Measurements from ENCODE around the gene SLC47A1.
"Not testable (repeated sequence)": the region's sequence is repeated elsewhere in the genome, so short reads cannot be mapped to it uniquely, and the experiment has no call there.

The SLC47A1 gene, protein sequence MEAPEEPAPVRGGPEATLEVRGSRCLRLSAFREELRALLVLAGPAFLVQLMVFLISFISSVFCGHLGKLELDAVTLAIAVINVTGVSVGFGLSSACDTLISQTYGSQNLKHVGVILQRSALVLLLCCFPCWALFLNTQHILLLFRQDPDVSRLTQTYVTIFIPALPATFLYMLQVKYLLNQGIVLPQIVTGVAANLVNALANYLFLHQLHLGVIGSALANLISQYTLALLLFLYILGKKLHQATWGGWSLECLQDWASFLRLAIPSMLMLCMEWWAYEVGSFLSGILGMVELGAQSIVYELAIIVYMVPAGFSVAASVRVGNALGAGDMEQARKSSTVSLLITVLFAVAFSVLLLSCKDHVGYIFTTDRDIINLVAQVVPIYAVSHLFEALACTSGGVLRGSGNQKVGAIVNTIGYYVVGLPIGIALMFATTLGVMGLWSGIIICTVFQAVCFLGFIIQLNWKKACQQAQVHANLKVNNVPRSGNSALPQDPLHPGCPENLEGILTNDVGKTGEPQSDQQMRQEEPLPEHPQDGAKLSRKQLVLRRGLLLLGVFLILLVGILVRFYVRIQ

DNA sequence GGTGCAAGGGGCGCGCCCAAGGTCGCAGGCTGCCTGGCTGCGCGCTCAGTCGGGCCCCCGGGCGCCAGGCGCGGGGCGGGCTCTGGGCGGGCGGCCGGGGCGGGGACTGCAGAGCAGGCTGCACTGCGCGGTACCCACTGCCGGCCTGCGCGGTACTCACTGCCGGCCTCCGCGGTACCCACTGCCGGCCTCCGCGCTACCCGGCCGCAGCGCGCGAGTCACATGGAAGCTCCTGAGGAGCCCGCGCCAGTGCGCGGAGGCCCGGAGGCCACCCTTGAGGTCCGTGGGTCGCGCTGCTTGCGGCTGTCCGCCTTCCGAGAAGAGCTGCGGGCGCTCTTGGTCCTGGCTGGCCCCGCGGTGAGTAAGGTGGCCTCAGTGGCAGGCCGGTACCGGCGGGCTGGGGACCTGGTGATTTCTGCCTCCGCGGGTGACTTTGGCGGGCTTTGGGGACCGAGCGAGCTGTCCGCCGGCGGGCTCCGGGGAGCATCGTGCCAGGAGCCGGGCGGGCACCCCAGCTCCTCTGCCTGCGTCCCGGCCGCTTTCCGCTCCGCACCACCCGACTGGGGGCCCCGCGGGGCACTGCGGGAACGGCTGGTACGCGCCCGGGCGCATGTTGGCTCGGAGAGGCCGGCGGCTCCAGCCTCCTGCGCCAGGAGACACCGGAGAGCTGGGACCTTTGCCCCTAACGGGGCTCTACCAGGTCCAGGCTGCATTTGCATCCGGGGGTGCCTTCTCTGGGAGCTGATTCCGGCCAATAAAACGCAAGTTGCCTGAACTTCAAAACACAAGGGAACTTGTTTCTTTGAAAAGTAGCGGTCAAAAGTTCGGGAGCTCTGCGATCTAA is at the start of gene SLC47A1:
Gene SLC47A1, plus strand, starts transcription at position 137 of the 844 bp plus-strand sequence. Its CDS starts 86 bp downstream, at position 223.
- no peak for DNase-seq

DNA sequence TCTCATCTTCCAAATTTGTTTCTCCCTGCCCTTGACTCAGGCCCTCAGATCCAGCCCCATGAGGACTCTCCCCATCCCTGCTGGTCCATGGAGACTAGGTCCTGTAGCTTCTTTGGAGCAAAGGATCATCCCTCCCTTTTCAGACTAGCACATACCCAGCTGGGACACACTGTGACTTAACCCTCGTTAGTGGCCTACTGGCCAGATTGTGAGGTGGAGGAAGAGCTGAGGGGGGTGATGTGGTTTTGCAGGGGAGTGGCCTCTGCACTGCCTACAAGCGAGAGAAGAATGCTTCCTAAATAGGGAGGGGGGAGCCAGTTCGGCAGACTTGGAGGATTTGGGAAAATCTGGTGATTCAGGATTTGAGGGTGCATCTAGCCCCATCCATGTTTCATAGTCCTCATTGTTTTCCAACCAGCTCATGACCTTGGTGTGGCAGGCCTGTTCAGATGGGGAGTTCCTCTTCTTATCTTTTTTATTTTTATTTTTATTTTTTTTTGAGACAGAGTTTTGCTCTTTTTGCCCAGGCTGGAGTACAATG is 47.8 kb upstream of the SLC47A1 start:
- no peak for DNase-seq

GRCh38 chr17:19486351-19487023 is 47.2 kb upstream of the SLC47A1 start:
- DNase-seq: no peak

DNA sequence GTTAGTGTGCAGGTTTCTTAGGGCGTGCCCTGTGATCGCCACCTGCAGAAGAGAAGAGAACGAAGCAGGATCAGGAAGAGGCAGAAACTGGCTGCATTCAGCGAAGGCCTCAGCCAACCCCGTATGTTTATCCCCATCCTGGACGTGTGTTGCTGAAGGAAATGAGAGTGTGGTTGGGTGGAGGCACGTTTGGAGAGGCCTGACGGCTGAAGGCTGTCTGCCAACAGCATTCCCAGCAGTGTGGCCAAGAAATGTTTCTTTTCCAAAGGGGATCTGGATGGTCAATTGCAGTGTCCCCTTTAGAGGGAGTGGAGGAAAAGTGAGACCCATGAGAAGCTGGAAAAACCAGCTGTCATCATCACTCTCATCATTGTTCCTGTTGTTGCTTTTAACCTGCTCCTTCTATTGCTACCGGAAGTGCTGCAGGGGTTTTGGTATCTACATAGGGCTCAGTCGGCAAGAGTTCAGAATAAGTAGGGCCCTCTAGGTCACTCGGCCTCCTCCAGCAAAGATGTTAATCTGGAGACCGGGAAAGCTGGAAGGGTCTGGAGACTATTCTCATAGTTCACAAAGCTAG is 46.5 kb upstream of the SLC47A1 start:
- no peak for DNase-seq

DNA sequence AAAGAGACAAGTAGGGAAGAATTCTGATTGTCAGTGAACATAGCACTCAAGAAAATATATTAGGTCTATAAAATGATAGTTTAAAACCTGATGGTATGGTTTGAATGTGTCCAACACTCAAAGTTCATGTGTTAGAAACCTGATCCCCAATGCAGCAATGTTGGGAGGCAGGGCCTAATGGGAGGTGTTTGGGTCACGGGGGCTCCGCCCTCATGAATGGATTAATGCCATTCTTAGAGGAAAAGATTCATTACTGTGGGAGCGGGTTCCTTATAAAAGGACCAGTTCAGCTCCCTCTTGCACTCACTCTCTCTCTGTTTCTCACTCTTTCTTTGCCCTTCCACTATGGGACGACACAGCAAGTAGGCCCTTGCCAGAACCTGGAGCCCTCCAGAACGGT is 41.5 kb upstream of the SLC47A1 start:
- DNase-seq: no peak

GRCh38 chr17:19494961-19495806 is 38.5 kb upstream of the SLC47A1 start:
- no peak for DNase-seq

- no peak for DNase-seq
These were observed 37.7 kb upstream of the SLC47A1 start for GRCh38 chr17:19495828-19496528.

- DNase-seq: no peak
These were observed 36.0 kb upstream of the SLC47A1 start for GRCh38 chr17:19497624-19498023.

DNA sequence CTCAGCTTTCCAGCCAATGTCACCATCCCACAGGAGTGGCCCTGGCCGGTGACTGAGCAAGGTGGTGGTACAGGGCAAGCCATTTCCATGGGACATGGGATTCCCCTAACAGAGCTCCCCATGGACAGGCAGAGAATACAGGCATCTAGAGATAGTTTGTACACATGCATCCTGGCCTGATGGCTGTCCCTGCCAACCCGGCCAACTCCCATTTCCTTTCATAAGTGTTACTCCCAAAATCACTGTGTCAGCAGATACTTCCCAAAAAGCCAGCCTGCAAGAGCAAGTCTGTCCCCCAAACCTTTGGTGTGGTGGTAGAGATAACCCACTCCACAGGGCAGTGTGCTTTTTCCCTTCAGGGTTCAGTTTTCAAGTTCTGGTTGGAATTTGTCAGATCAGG is 32.4 kb upstream of the SLC47A1 start:
- DNase-seq: no peak

- DNase-seq: no peak
These were observed 31.1 kb upstream of the SLC47A1 start for GRCh38 chr17:19502517-19502916.

DNA sequence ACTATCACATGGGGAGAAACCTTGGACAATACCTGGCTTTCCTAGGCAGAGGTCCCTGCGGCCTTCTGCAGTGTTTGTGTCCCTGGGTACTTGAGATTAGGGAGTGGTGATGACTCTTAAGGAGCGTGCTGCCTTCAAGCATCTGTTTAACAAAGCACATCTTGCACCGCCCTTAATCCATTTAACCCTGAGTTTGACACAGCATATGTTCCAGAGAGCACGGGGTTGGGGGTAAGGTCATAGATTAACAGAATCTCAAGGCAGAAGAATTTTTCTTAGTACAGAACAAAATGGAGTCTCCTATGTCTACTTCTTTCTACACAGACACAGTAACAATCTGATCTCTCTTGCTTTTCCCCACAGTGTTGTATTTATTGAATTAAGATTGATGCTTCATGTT is 28.1 kb upstream of the SLC47A1 start:
- DNase-seq: not testable (repeated sequence)

- peak; percentile 29 for DNase-seq
These were observed 25.7 kb upstream of the SLC47A1 start for GRCh38 chr17:19507775-19508576.

DNA sequence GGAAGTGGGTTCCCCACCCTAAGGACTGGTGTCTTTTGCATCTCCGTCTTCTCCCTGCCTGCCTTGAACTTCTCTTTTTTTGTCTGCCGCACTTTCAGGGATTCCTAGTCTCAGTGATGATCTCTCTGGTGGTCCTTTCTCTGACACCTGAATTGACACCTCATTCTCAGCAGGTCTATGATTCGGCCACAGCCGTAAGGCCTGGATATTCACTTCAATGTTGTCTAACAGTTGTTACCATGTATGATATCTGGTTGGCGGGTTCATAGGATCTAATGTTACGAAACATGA is 25.1 kb upstream of the SLC47A1 start:
- no peak for DNase-seq

- DNase-seq: not testable (repeated sequence)
These were observed 24.3 kb upstream of the SLC47A1 start for GRCh38 chr17:19509281-19509852.

- no peak for DNase-seq
These were observed 22.8 kb upstream of the SLC47A1 start for GRCh38 chr17:19510903-19511302.

DNA sequence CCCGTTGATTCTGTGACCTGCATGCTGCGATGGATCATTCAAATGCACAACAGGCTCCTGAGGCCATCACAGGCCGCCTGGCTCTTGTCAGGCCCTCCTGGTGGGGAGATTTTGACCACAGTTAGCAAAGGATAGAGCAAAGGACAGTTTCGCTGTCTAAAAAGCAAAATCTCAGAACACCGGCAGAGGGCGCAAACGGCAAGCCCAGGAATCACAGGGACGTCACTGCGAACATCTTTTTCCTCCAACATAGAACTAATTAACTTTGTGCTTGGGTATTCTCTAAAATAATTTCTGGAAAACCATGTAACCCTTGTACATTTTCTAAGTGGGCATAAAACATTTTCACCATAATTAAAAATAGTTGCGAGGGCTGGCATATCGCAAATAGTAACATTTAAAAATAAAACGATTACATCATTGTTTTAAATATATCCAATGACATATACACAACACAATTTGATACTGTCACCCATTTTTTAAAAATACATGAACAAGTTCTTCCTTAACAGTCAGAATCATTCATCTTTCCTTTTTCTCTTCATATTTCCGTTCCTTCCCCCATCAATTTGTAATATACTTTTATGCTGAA is 19.7 kb upstream of the SLC47A1 start:
- DNase-seq: no peak

DNA sequence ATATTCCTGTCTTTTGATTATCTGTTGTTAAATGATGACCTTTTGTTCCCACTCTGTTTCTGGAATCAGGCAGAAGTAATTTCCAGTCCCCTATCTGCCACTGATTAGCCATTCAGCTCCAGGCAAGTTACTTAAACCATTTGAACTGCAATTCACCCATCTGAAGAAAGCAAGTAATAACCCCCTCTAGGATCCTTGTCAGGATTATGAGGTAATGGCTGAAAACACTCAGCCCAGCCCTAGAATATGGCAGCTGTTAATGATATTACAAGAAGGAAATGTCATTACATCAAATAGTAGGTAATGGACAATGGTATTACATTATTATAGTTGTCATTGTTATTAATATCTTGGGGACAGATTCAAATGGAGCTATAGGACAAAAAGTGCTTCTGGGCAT is 16.0 kb upstream of the SLC47A1 start:
- DNase-seq: no peak

DNA sequence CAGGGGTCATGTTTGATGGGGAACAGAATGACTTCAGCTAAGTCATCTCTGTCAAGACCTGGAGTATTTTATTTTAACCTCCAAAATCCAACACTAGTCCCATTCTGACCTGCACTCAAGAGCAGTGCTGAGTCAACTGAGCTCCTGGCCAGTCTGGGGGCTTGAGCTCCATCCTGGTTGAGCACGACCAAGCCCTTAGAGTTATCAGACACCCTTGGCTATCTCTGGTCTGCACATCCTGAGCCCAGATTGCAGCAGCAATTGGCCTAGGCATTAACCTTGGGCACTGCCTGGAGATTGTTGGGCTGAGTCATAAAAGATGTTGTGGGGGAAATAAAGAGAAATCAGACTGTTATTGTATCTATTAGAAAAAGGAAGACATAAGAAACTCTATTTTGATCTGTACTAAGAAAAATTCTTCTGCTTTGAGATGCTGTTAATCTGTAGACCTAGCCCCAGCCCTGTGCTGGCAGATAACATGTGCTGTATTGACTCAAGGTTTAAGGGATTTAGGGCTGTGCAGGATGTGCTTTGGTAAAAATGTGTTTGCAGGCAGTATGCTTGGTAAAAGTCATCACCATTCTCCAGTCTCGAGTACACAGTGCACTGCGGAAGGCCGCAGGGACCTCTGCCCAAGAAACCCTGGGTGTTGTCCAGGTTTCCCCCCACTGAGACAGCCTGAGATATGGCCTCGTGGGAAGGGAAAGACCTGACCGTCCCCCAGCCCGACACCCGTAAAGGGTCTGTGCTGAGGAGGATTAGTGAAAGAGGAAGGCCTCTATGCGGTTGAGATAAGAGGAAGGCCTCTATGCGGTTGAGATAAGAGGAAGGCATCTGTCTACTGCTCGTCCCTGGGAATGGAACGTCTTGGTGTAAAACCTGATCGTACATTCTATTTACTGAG is 14.0 kb upstream of the SLC47A1 start:
- DNase-seq: not testable (repeated sequence)
